ENCODE measurements around the gene FKBP4.

GRCh38 chr12:2834581-2835491 lies 40.1 kb downstream of the FKBP4 start, which contains the start of gene NRIP2:
- no peak for TF ChIP-seq CTCF (IDR thresholded peaks at IDR 0.05; ENCODE audit: insufficient read depth, low read depth, low read length)
- TF ChIP-seq EZH2 (IDR thresholded peaks at IDR 0.05; ENCODE audit: insufficient read depth, low read length), result no peak

All from astrocyte (in vitro differentiated cells and primary cell).